Colonic mucosa (tissue), 4 donors: Measurements from ENCODE around the gene EPN1. TPM values are rescaled to one million over a fixed set of nuclear protein-coding genes. Genes with fewer than 3 reads are reported as not detected.

Experiments used
- DNase-seq: peaks from one replicate; pipeline ENCODE4 v3.0.0-alpha.2; 2020
- H3K27ac ChIP-seq: fragments of 200-600 bp; one replicate; pipeline ENCODE4 v1.8.0; 2021
- H3K27me3 ChIP-seq: fragments of 200-600 bp; one replicate; pipeline ENCODE4 v1.8.0; 2021
- H3K36me3 ChIP-seq: fragments of 200-600 bp; one replicate; pipeline ENCODE4 v1.8.0; 2021
- H3K4me1 ChIP-seq: fragments of 200-600 bp; one replicate; pipeline ENCODE4 v1.8.0; 2021; ENCODE audit warnings: mild to moderate bottlenecking
- H3K4me3 ChIP-seq: fragments of 200-600 bp; one replicate; pipeline ENCODE4 v1.8.0; 2021
- H3K9ac ChIP-seq, 2 donors: one replicate each; pipeline ENCODE4 v1.7.0; 2013; ENCODE audit warnings: control low read depth in 2 of 2, low read depth in 2 of 2, low read length in 2 of 2
- H3K9me3 ChIP-seq: fragments of 200-600 bp; one replicate; pipeline ENCODE4 v1.8.0; 2021
- CTCF ChIP-seq: fragments of 200-600 bp; IDR thresholded peaks from one replicate; pipeline ENCODE4 v1.8.0; 2022; ENCODE audit warnings: antibody characterized with exemption, mild to moderate bottlenecking
- intact Hi-C: fragments of 100-400 bp; cut with DNase I; formaldehyde crosslinking; loops from one replicate; pipeline ENCODE4 v1.14.1; 2022
- total RNA-seq, 2 donors: library from RNA; stranded (reverse); fragmentation: NEBNext Ultra II Directional in 1 of 2; extraction: Animal tissue kit (Norgen Biotek cat#: 25700) in 1 of 2; gene quantifications; one replicate each; pipeline ENCODE4 v1.2.1, GENCODE V29; 2021
- donor health status: healthy.
- donor health status: DM: no; HTN: no; CAD: no.
- donor health status: DM: no; HTN: no; CAD: no.

EPN1 gene
- total RNA-seq, 2 donors from 2014 or later: 257 to 259 TPM

GRCh38 chr19:55659822-55660221 is 15.2 kb upstream of the EPN1 start:
- DNase-seq: no peak
- H3K27ac ChIP-seq: no peak overlapping the region
- H3K36me3 ChIP-seq: peaks cover 19% of the 10 kb centered on the region
- no peak overlapping the region for H3K9ac ChIP-seq
- H3K4me3 ChIP-seq: no peak overlapping the region
- intact Hi-C loops: no loop called here
- H3K4me1 ChIP-seq: peaks cover 21% of the 10 kb centered on the region
- no peaks in the 10 kb centered on the region for H3K27me3 ChIP-seq
- H3K9me3 ChIP-seq: no peaks in the 10 kb centered on the region
- no peak for TF ChIP-seq CTCF

GRCh38 chr19:55660404-55660803 is 14.6 kb upstream of the EPN1 start:
- intact Hi-C loops: no loop called here
- TF ChIP-seq CTCF: no peak
- H3K27me3 ChIP-seq: no peaks in the 10 kb centered on the region
- H3K36me3 ChIP-seq: peaks cover 19% of the 10 kb centered on the region
- no peak for DNase-seq
- H3K9ac ChIP-seq: no peak overlapping the region
- H3K4me1 ChIP-seq: peaks cover 21% of the 10 kb centered on the region
- H3K9me3 ChIP-seq: no peaks in the 10 kb centered on the region
- no peak overlapping the region for H3K4me3 ChIP-seq
- H3K27ac ChIP-seq: no peak overlapping the region

GRCh38 chr19:55660991-55661390 is 14.0 kb upstream of the EPN1 start:
- no peak for DNase-seq
- H3K4me1 ChIP-seq: peaks cover 21% of the 10 kb centered on the region
- peaks cover 19% of the 10 kb centered on the region for H3K36me3 ChIP-seq
- no peak overlapping the region for H3K4me3 ChIP-seq
- intact Hi-C loops: no loop called here
- H3K27ac ChIP-seq: no peak overlapping the region
- no peak for TF ChIP-seq CTCF
- no peaks in the 10 kb centered on the region for H3K9me3 ChIP-seq
- H3K27me3 ChIP-seq: no peaks in the 10 kb centered on the region
- no peak overlapping the region for H3K9ac ChIP-seq

- Histone ChIP-seq H3K4me3 (no peak overlapping the region), H3K27me3 (no peaks in the 10 kb centered on the region), H3K9me3 (no peaks in the 10 kb centered on the region), H3K27ac (no peak overlapping the region), H3K36me3 (peaks cover 19% of the 10 kb centered on the region), H3K4me1 (peaks cover 14% of the 10 kb centered on the region), H3K9ac (no peak overlapping the region)
- no peak for TF ChIP-seq CTCF
- intact Hi-C loops: no loop called here
- no peak for DNase-seq
Measured at GRCh38 chr19:55661826-55662225, 13.2 kb upstream of the EPN1 start.

- Histone ChIP-seq H3K27me3 (no peaks in the 10 kb centered on the region), H3K27ac (no peak overlapping the region), H3K9me3 (no peaks in the 10 kb centered on the region), H3K4me3 (no peak overlapping the region), H3K36me3 (peaks cover 27% of the 10 kb centered on the region), H3K4me1 (no peaks in the 10 kb centered on the region), H3K9ac (no peak overlapping the region)
- no peak for DNase-seq
- intact Hi-C loops: no loop called here
- TF ChIP-seq CTCF: no peak
Measured at GRCh38 chr19:55663846-55664536, 11.0 kb upstream of the EPN1 start.
